Breast epithelium (tissue), 4 donors: ENCODE measurements around the gene PSMG4. TPM values are rescaled to one million over a fixed set of nuclear protein-coding genes. Genes with fewer than 3 reads are reported as not detected.

ENCODE experiments used
- DNase-seq, 2 donors: peaks; one replicate each; pipeline ENCODE4 v3.0.0-alpha.2; 2019; ENCODE audit warnings: low spot score in 2 of 2
- H3K27ac ChIP-seq, 2 donors: fragments of 200-600 bp; sonication (generic) in 1 of 2; one replicate each; pipeline ENCODE4 v1.5.1; 2016 to 2019; ENCODE audit warnings: mild to moderate bottlenecking in 1 of 2
- H3K27me3 ChIP-seq, 2 donors: fragments of 200-600 bp; sonication (generic) in 1 of 2; one replicate each; pipeline versions ENCODE4 v1.5.1 to v1.6.0; 2017 to 2019; ENCODE audit warnings: control low read depth in 1 of 2, mild to moderate bottlenecking in 1 of 2
- H3K36me3 ChIP-seq: fragments of 200-600 bp; one replicate; pipeline ENCODE4 v1.5.1; 2019
- H3K4me1 ChIP-seq, 2 donors: fragments of 200-600 bp; sonication (generic); one replicate each; pipeline ENCODE4 v1.5.1; 2016 to 2019; ENCODE audit warnings: control low read depth in 1 of 2
- H3K4me3 ChIP-seq, 3 donors: fragments of 200-600 bp; sonication (generic); 1 replicate in 2 of 3; 2 replicates in 1 of 3; pipeline ENCODE4 v1.5.1; 2016 to 2019; ENCODE audit warnings: mild to moderate bottlenecking in 3 of 3, moderate library complexity in 2 of 3
- H3K9me3 ChIP-seq, 2 donors: fragments of 200-600 bp; sonication (generic) in 1 of 2; one replicate each; pipeline ENCODE4 v1.5.1; 2016 to 2019; ENCODE audit warnings: control low read depth in 1 of 2
- POLR2A ChIP-seq: fragments of 450-650 bp; IDR thresholded peaks from one replicate; pipeline ENCODE4 v1.6.1; 2016; ENCODE audit warnings: antibody characterized with exemption, mild to moderate bottlenecking, moderate library complexity
- POLR2AphosphoS5 ChIP-seq, 3 donors: sonication (generic); formaldehyde crosslinking; IDR thresholded peaks; one replicate each; pipeline ENCODE4 v1.6.1; 2017; ENCODE audit warnings: antibody characterized with exemption in 3 of 3
- intact Hi-C: fragments of 100-400 bp; cut with DNase I; formaldehyde crosslinking; loops from one replicate; pipeline ENCODE4 v1.15.1; 2023; ENCODE audit warnings: low total_unique reads
- total RNA-seq, 3 donors: library from RNA; depleted of rRNA; stranded (reverse); fragments of >200 nt; gene quantifications; one replicate each; pipeline ENCODE4 v1.1.0, GENCODE V29; 2016
- TF ChIP-seq, protein P1 (sequence below), 3 donors: fragments of 450-650 bp; IDR thresholded peaks; one replicate each; pipeline ENCODE4 v1.5.1; 2016 to 2017; ENCODE audit warnings: antibody characterized with exemption in 3 of 3, mild to moderate bottlenecking in 3 of 3, moderate library complexity in 3 of 3

Gene PSMG4
- total RNA-seq, 3 donors from 2014 or later, result 24.3 to 26.9 (median 24.6) TPM

DNA sequence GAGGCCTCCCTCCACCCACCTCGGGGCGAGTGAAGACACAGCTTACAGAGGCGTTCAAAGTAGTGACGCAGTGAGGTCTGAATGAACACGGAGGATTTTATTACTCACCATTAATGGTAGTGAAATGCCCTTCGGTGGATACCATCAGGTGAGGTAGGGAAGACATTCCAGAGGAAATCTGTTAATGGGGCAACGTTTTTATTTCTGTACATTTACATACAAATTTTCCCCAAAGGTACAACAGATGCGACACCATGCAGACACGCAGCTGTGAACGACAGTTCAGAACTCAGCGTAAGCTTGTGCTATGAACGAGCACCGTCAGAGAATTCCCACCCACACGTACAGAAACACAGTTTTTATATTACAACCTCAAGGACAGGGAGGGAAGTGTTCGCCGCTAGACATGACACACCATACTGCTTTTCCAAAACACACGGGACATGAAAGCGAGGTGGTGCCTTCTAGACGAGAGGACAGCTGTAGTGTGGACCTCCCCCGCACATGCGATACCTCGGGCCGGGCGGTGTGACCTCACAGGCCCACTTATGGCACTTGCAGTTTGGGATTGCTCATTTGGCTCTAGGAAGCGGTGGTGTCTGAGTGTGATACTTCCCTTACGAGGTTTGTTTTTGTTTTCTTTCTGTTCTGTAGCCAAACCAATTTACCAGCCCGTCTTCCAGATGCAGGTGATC, 10.7 kb downstream of the PSMG4 start:
- no peak for DNase-seq
- Histone ChIP-seq H3K4me3 (no peak overlapping the region), H3K4me1 (no peaks in the 10 kb centered on the region), H3K27me3 (no peaks in the 10 kb centered on the region), H3K27ac (no peak overlapping the region), H3K36me3 (no peaks in the 10 kb centered on the region), H3K9me3 (no peaks in the 10 kb centered on the region)
- no peak for TF ChIP-seq POLR2AphosphoS5 (IDR thresholded peaks at IDR 0.05)
- TF ChIP-seq POLR2A, result no peak
- TF ChIP-seq, protein P1, sequence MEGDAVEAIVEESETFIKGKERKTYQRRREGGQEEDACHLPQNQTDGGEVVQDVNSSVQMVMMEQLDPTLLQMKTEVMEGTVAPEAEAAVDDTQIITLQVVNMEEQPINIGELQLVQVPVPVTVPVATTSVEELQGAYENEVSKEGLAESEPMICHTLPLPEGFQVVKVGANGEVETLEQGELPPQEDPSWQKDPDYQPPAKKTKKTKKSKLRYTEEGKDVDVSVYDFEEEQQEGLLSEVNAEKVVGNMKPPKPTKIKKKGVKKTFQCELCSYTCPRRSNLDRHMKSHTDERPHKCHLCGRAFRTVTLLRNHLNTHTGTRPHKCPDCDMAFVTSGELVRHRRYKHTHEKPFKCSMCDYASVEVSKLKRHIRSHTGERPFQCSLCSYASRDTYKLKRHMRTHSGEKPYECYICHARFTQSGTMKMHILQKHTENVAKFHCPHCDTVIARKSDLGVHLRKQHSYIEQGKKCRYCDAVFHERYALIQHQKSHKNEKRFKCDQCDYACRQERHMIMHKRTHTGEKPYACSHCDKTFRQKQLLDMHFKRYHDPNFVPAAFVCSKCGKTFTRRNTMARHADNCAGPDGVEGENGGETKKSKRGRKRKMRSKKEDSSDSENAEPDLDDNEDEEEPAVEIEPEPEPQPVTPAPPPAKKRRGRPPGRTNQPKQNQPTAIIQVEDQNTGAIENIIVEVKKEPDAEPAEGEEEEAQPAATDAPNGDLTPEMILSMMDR (IDR thresholded peaks at IDR 0.05), result no peak
- intact Hi-C loops, result loop anchor here (2.0 to 10.0 kb wide), 2 partner anchors 73 to 855 kb away; no protein-coding TSS in a partner anchor

DNA sequence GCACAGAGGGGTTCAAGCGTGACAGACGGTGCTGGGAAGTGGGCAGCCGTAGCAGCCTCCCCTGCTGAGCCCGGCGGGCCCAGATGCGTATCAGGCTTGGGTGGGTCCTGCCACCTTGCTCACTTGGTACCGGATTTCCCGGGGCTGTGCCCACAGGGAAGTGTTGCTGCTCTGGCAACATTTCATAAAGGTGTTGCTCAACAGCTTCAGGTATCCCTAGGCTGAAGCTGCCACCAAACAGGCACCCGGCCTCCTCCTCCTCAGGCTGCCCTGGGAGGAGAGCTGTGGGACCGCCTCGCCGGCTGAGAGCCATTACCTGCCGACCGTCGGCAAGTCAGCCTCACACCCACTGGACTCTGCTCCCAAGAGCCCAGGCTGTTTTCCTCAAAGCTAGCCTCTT, 11.5 kb downstream of the PSMG4 start:
- Histone ChIP-seq H3K27ac (peak overlapping the region; percentile 23 to 40), H3K4me1 (no peaks in the 10 kb centered on the region), H3K9me3 (no peaks in the 10 kb centered on the region), H3K36me3 (no peaks in the 10 kb centered on the region), H3K4me3 (no peak overlapping the region), H3K27me3 (no peaks in the 10 kb centered on the region)
- no peak for DNase-seq
- intact Hi-C loops, result no loop called here
- TF ChIP-seq POLR2AphosphoS5 (IDR thresholded peaks at IDR 0.05) (no peak), POLR2A (no peak)
- TF ChIP-seq, protein P1 (IDR thresholded peaks at IDR 0.05), result no peak

DNA sequence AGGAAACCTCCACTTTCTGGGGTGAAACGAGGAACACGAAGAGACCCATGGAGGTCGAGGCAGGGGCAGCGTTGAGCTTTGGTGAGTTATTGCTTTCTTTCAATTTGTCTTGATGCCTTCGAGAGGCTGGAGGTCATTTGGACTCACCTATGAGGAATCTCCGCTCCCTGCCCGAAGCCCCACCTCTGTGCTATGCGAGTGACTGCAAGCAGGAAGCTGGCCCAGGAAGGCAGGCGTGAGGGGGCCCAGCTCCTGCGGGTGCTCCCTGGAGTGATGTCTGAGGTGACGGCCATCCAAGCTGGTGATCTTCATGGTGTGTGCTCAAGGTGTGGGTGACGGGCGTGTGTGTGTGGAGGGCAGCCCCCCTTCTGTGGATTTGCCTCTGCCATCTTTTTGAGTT, 13.0 kb downstream of the PSMG4 start:
- Histone ChIP-seq H3K27ac (no peak overlapping the region), H3K27me3 (no peaks in the 10 kb centered on the region), H3K9me3 (no peaks in the 10 kb centered on the region), H3K4me1 (no peaks in the 10 kb centered on the region), H3K4me3 (no peak overlapping the region), H3K36me3 (no peaks in the 10 kb centered on the region)
- intact Hi-C loops, result no loop called here
- no peak for DNase-seq
- TF ChIP-seq, protein P1 (IDR thresholded peaks at IDR 0.05), result no peak
- TF ChIP-seq POLR2A (no peak), POLR2AphosphoS5 (IDR thresholded peaks at IDR 0.05) (no peak)

DNA sequence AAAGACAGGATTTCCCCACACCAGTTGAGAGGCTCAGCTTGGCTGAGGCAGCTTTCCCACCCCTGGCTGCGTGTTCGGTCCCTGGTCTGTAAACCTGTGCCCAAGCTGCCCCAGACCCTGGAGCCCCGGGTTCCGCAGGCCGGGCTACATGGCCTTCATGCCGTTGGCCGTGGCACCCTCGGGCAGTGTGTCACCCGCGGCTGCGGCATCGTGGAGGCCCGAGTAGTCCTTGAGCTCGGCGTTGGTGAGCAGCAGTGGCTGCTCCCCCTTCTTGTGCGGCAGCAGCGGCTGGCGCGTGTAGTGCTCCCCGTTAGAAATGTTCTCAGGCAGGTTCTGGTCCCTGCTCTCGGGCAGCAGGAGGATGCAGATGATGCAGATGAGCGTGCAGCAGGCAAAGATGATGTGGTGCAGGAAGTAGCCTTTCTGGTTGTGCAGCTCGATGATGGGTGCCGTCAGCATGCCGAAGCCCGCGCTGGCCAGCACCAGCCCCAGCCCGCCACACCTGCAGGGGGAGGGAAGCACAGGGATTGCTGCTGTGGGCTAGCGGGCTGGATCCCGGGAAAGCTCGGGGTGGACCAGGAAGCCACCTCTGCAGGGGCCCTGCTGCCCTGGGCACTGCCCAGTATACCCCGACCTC, 14.3 kb downstream of the PSMG4 start:
- no peak for DNase-seq
- H3K27ac ChIP-seq, result no peak overlapping the region
- no peaks in the 10 kb centered on the region for H3K27me3 ChIP-seq
- TF ChIP-seq POLR2A (no peak), POLR2AphosphoS5 (IDR thresholded peaks at IDR 0.05) (no peak)
- TF ChIP-seq, protein P1 (IDR thresholded peaks at IDR 0.05), result no peak
- no peaks in the 10 kb centered on the region for H3K36me3 ChIP-seq
- no peaks in the 10 kb centered on the region for H3K9me3 ChIP-seq
- no peaks in the 10 kb centered on the region for H3K4me1 ChIP-seq
- intact Hi-C loops, result no loop called here
- H3K4me3 ChIP-seq, result no peak overlapping the region
